GM12878 (cell line): ENCODE measurements around the gene ZNF428. TPM values are rescaled to one million over a fixed set of nuclear protein-coding genes. Genes with fewer than 3 reads are reported as not detected.

Source experiments
- ATAC-seq: fragments of 200-7000 bp; cut with Tn5 transposase; 3 replicates; pipeline ENCODE4 v1.9.1; 2020; ENCODE audit warnings: mild to moderate bottlenecking, moderate library complexity
- BruUV-seq: library from RNA; stranded (reverse); fragments of 400-500 nt; replicated peaks from 2 replicates; lab custom pipeline; 2021; lab: Mats Ljungman, UMichigan
- CTCF ChIA-PET: fragments of 300-600 bp; sonication (Branson Sonifier 250); formaldehyde crosslinking; extraction: SDS; loops from one replicate; lab custom pipeline; 2021; ENCODE audit warnings: inconsistent platforms; lab: Yijun Ruan, JAX
- POLR2A ChIA-PET: fragments of 350-600 bp; formaldehyde crosslinking; extraction: SDS; loops from one replicate; lab custom pipeline; 2021; ENCODE audit warnings: inconsistent platforms; lab: Charles Lee
- RAD21 ChIA-PET: fragments of 300-600 bp; sonication (Branson Sonifier 250); formaldehyde crosslinking; loops from one replicate; lab custom pipeline; 2023; ENCODE audit warnings: antibody characterized with exemption; ENCODE audit not compliant: unreplicated experiment; lab: Charles Lee
- SMC1A ChIA-PET: fragments of 300-600 bp; sonication (Branson Sonifier 250); formaldehyde crosslinking; loops from one replicate; lab custom pipeline; 2023; ENCODE audit not compliant: unreplicated experiment, uncharacterized antibody; lab: Charles Lee
- DNase-seq: peaks from one replicate; pipeline ENCODE4 v3.0.0-alpha.2; 2011; ENCODE audit warnings: low read depth, low spot score
- FAIRE-seq: peaks from 3 replicates; lab custom pipeline; 2011; peaks lifted over from hg19 to GRCh38; lab: Jason Lieb, UNC
- H2AFZ ChIP-seq: 2 replicates; pipeline ENCODE4 v1.6.0; 2011; ENCODE audit warnings: low read depth, low read length, control low read depth; ENCODE audit not compliant: control insufficient read depth
- H3K27ac ChIP-seq: 2 replicates; pipeline ENCODE4 v1.5.1; 2011; ENCODE audit warnings: control low read depth; ENCODE audit not compliant: control insufficient read depth, insufficient read depth
- H3K27me3 ChIP-seq, 2 experiments: replicated peaks in 1 of 2; 2 replicates each; pipeline versions ENCODE4 v1.6.0 to v1.6.1; 2011; ENCODE audit warnings: low read length in 1 of 2; ENCODE audit not compliant: control insufficient read depth in 2 of 2, insufficient read depth in 2 of 2
- H3K36me3 ChIP-seq, 2 experiments: 2 replicates each; pipeline ENCODE4 v1.5.1; 2011; ENCODE audit warnings: low read length in 1 of 2; ENCODE audit not compliant: control insufficient read depth in 2 of 2, insufficient read depth in 2 of 2
- H3K4me1 ChIP-seq: 2 replicates; pipeline ENCODE4 v1.6.1; 2011; ENCODE audit warnings: mild to moderate bottlenecking, low read length, moderate library complexity, mixed read lengths; ENCODE audit not compliant: control insufficient read depth, insufficient read depth
- H3K4me2 ChIP-seq: 2 replicates; pipeline ENCODE4 v1.6.0; 2011; ENCODE audit warnings: control low read depth; ENCODE audit not compliant: control insufficient read depth, insufficient read depth
- H3K4me3 ChIP-seq: fragments of 200-600 bp; sonication (generic); 2 replicates; pipeline ENCODE4 v1.5.1; 2016
- H3K79me2 ChIP-seq: 2 replicates; pipeline ENCODE4 v1.6.0; 2011; ENCODE audit warnings: low read length; ENCODE audit not compliant: control insufficient read depth, insufficient read depth
- H3K9ac ChIP-seq: 2 replicates; pipeline ENCODE4 v1.8.0; 2011; ENCODE audit warnings: low read length, control low read depth, mixed read lengths; ENCODE audit not compliant: control insufficient read depth, insufficient read depth
- H3K9me3 ChIP-seq: replicated peaks from 3 replicates; pipeline ENCODE4 v1.5.1; 2011; ENCODE audit warnings: mild to moderate bottlenecking, low read length; ENCODE audit not compliant: control insufficient read depth, insufficient read depth
- H4K20me1 ChIP-seq: 2 replicates; pipeline ENCODE4 v1.6.0; 2011; ENCODE audit not compliant: control insufficient read depth, insufficient read depth
- BACH1 ChIP-seq: fragments of 450-650 bp; IDR thresholded peaks from 2 replicates; pipeline ENCODE4 v1.6.1; 2017; ENCODE audit warnings: mild to moderate bottlenecking, borderline replicate concordance
- CHD4 ChIP-seq: fragments of 200-600 bp; sonication (generic); IDR thresholded peaks from 2 replicates; pipeline ENCODE4 v1.6.1; 2016; ENCODE audit warnings: mild to moderate bottlenecking
- E4F1 ChIP-seq: fragments of 450-650 bp; IDR thresholded peaks from 2 replicates; pipeline ENCODE4 v1.6.1; 2018; ENCODE audit warnings: borderline replicate concordance, mild to moderate bottlenecking; ENCODE audit not compliant: partially characterized antibody
- HDAC6 ChIP-seq: fragments of 200-600 bp; sonication (generic); IDR thresholded peaks from one replicate; pipeline ENCODE4 v1.8.0; 2017; ENCODE audit warnings: antibody characterized with exemption; ENCODE audit not compliant: unreplicated experiment
- HDGF ChIP-seq: fragments of 450-650 bp; IDR thresholded peaks from 2 replicates; pipeline ENCODE4 v1.6.1; 2016; ENCODE audit warnings: antibody characterized with exemption
- NFIC ChIP-seq: IDR thresholded peaks from 2 replicates; pipeline ENCODE4 v1.6.1; 2012; ENCODE audit warnings: low read depth, mild to moderate bottlenecking, inconsistent platforms, low read length, moderate library complexity
- NFYB ChIP-seq: IDR thresholded peaks from 2 replicates; pipeline ENCODE4 v1.6.1; 2011; ENCODE audit warnings: low read depth, mild to moderate bottlenecking, low read length, improper control_type of control experiment, moderate library complexity; ENCODE audit not compliant: insufficient read depth
- POU2F2 ChIP-seq: IDR thresholded peaks from 3 replicates; pipeline ENCODE4 v1.6.1; 2011; ENCODE audit warnings: low read depth, mild to moderate bottlenecking, low read length, borderline replicate concordance
- SIN3A ChIP-seq: IDR thresholded peaks from 2 replicates; pipeline ENCODE4 v1.6.1; 2012; ENCODE audit warnings: low read depth, low read length, improper control_type of control experiment
- SUPT20H ChIP-seq: IDR thresholded peaks from 2 replicates; pipeline ENCODE4 v1.6.1; 2011; ENCODE audit warnings: low read depth, mild to moderate bottlenecking, low read length, moderate library complexity, borderline replicate concordance; ENCODE audit not compliant: control insufficient read depth
- USF1 ChIP-seq: IDR thresholded peaks from 2 replicates; pipeline ENCODE4 v1.6.1; 2011; ENCODE audit warnings: borderline replicate concordance, low read depth, mild to moderate bottlenecking, moderate library complexity, mixed read lengths, low read length; ENCODE audit not compliant: insufficient read depth; ENCODE audit errors: extremely low read length
- USF2 ChIP-seq: IDR thresholded peaks from 2 replicates; pipeline ENCODE4 v1.6.1; 2011; ENCODE audit warnings: low read depth, low read length, improper control_type of control experiment, borderline replicate concordance
- YY1 ChIP-seq: IDR thresholded peaks from 2 replicates; pipeline ENCODE4 v1.6.1; 2011; ENCODE audit warnings: low read depth, mild to moderate bottlenecking, low read length
- ZBTB33 ChIP-seq: fragments of 450-650 bp; IDR thresholded peaks from 2 replicates; pipeline ENCODE4 v1.6.1; 2017; ENCODE audit warnings: mild to moderate bottlenecking
- WGBS: methylation state at CpG from one replicate; pipeline ENCODE4 v1.1.6; 2016; ENCODE audit warnings: low lambda C conversion rate; ENCODE audit not compliant: insufficient replicate concordance, insufficient coverage; ENCODE audit errors: missing lambda C conversion rate; 5-methylcytosine and 5-hydroxymethylcytosine counted together
- in situ Hi-C: fragments of 300-500 bp; cut with MboI; formaldehyde crosslinking; loops from 9 replicates; pipeline ENCODE4 v1.14.3; 2018; ENCODE audit warnings: mixed read lengths
- intact Hi-C: fragments of 100-400 bp; cut with micrococcal nuclease; formaldehyde crosslinking; loops from one replicate; pipeline ENCODE4 v1.14.2; 2022; ENCODE audit not compliant: unreplicated experiment
- polyA plus RNA-seq, 11 experiments: library from polyadenylated mRNA; depleted of rRNA in 4 of 11; unstranded in 6 of 11; stranded (reverse) in 5 of 11; fragments of >200 nt; fragmentation: Nextera tagmentation in 4 of 11; fragmentation: Illumina TruSeq in 1 of 11; extraction: Ambion mirVana in 4 of 11; extraction: Trizol in 1 of 11; gene quantifications; 1 replicate in 1 of 11; 2 replicates in 10 of 11; pipeline versions ENCODE4 v1.2.1 to v1.2.3, GENCODE V29; 2011 to 2016; ENCODE audit warnings: inconsistent platforms in 2 of 11, missing spikeins in 2 of 11, low read depth in 1 of 11
- total RNA-seq, 4 experiments: library from RNA; depleted of rRNA in 3 of 4; stranded (reverse); fragments of >200 nt in 3 of 4; fragmentation: Illumina TruSeq in 1 of 4; extraction: Trizol in 1 of 4; gene quantifications; 2 replicates each; pipeline versions ENCODE4 v1.2.1 to v1.2.3, GENCODE V29; 2013 to 2021

The ZNF428 gene
- total and polyA plus RNA-seq, 10 of the 15 experiments (the other 5 are each of a cell fraction or from before 2014, with no cell fraction given), result 0.27 to 57.8 (median 20.4) TPM

- TF ChIP-seq POU2F2 (no peak), SUPT20H (no peak), YY1 (no peak), BACH1 (no peak), NFIC (no peak), ZBTB33 (no peak)
These were observed 12.1 kb upstream of the ZNF428 start (continued) for GRCh38 chr19:43631491-43631890.

- ChIA-PET SMC1A (interaction anchor here (0.6 to 1.2 kb wide), 2 partner anchors 33 to 125 kb away, joined by 3 read pairs; partner anchors contain the start of genes IRGQ and ZNF576), CTCF (interaction anchor here (1.3 kb wide), 1 partner anchor 109 kb away, joined by 3 read pairs; no protein-coding TSS in a partner anchor), RAD21 (no interaction called here), POLR2A (no interaction called here)
- H4K20me1 ChIP-seq, result no peaks in the 10 kb centered on the region
- no peak for TF ChIP-seq CHD4
- TF ChIP-seq HDAC6, result no peak
- peak; percentile 54 for TF ChIP-seq USF1
- TF ChIP-seq HDGF, result no peak
- peak; percentile 1; the same call in 1 of the 2 replicates for TF ChIP-seq USF2
- peak; percentile 92 for TF ChIP-seq NFYB
- TF ChIP-seq E4F1, result no peak
- no peak for TF ChIP-seq SIN3A
- no peak overlapping the region for H2AFZ ChIP-seq
- H3K9me3 ChIP-seq, result no peaks in the 10 kb centered on the region
- DNase-seq (no peak), FAIRE-seq (no peak), ATAC-seq (no peak)
- H3K27me3 ChIP-seq, result no peaks in the 10 kb centered on the region
- no peak overlapping the region for H3K9ac ChIP-seq
- intact Hi-C loops (no loop called here), in situ Hi-C loops (no loop called here)
- no peaks in the 10 kb centered on the region for H3K36me3 ChIP-seq
- H3K27ac ChIP-seq, result no peak overlapping the region
- H3K4me3 ChIP-seq, result no peak overlapping the region
- no peaks in the 10 kb centered on the region for H3K4me1 ChIP-seq
- no peak overlapping the region for H3K4me2 ChIP-seq
- no TSS peak for BruUV-seq
- H3K79me2 ChIP-seq, result no peaks in the 10 kb centered on the region
- 69% methylated on average over 3 of the region's 3 CpGs for WGBS
These were observed 9.4 kb upstream of the ZNF428 start for GRCh38 chr19:43628646-43629326.
